HUES64 (cell line): ENCODE measurements around the gene RPL13A. TPM values are rescaled to one million over a fixed set of nuclear protein-coding genes. Genes with fewer than 3 reads are reported as not detected.
"Not testable (repeated sequence)": the region's sequence is repeated elsewhere in the genome, so short reads cannot be mapped to it uniquely, and the experiment has no call there.

Source experiments
- H3K27ac ChIP-seq: 2 replicates; pipeline ENCODE4 v1.7.0; 2013; ENCODE audit warnings: low read depth, low read length, inconsistent platforms
- H3K27me3 ChIP-seq: 2 replicates; pipeline ENCODE4 v1.6.1; 2013; ENCODE audit warnings: mild to moderate bottlenecking, low read length; ENCODE audit not compliant: insufficient read depth
- H3K36me3 ChIP-seq: 2 replicates; pipeline ENCODE4 v1.6.1; 2013; ENCODE audit warnings: mild to moderate bottlenecking, low read length; ENCODE audit not compliant: insufficient read depth
- H3K4me1 ChIP-seq: 2 replicates; pipeline ENCODE4 v1.6.1; 2013; ENCODE audit warnings: mild to moderate bottlenecking, low read length, moderate library complexity; ENCODE audit not compliant: insufficient read depth
- H3K4me3 ChIP-seq: 2 replicates; pipeline ENCODE4 v1.5.1; 2013; ENCODE audit warnings: mild to moderate bottlenecking, low read length, moderate library complexity
- H3K9ac ChIP-seq: 2 replicates; pipeline ENCODE4 v1.6.1; 2013; ENCODE audit warnings: mild to moderate bottlenecking, low read depth, low read length
- H3K9me3 ChIP-seq: 2 replicates; pipeline ENCODE4 v1.6.1; 2013; ENCODE audit warnings: low read depth, low read length; ENCODE audit not compliant: insufficient read depth
- WGBS: fragments of 150-250, 120-280 bp; methylation state at CpG from one replicate; pipeline ENCODE4 v1.1.7; 2013; ENCODE audit warnings: missing lambda C conversion rate; 5-methylcytosine and 5-hydroxymethylcytosine counted together
- polyA plus RNA-seq, 2 experiments: library from polyadenylated mRNA; stranded (reverse); fragments of 50-300 nt; gene quantifications; one replicate each; pipeline ENCODE4 v1.2.3, GENCODE V29; 2013

RPL13A gene
- 2,534 TPM for polyA plus RNA-seq (2013, experiment 1 of 2)
- polyA plus RNA-seq (2013, experiment 2 of 2) = 2,729 TPM

GRCh38 chr19:49487277-49488045 lies at the start of gene RPL13A:
TSS of gene RPL13A (plus strand) at chr19:49487608. CDS start at chr19:49487630, 22 bp downstream.
- H3K4me1 ChIP-seq = peaks cover 7% of the 10 kb centered on the region
- peak within 1 kb of the TSS; percentile 94 for H3K4me3 ChIP-seq
- H3K27ac ChIP-seq = peak within 1 kb of the TSS; percentile 96
- peaks cover 46% of the 10 kb centered on the region for H3K36me3 ChIP-seq
- H3K27me3 ChIP-seq = no peaks in the 10 kb centered on the region
- peak within 1 kb of the TSS; percentile 100 for H3K9ac ChIP-seq
- no peaks in the 10 kb centered on the region for H3K9me3 ChIP-seq
- under 1% methylated on average over 57 of the region's 57 CpGs for WGBS

GRCh38 chr19:49438261-49438660 lies 49.1 kb upstream of the RPL13A start:
- no peak overlapping the region for H3K27ac ChIP-seq
- H3K9me3 ChIP-seq = no peaks in the 10 kb centered on the region
- H3K9ac ChIP-seq = no peak overlapping the region
- H3K4me1 ChIP-seq = peaks cover 5% of the 10 kb centered on the region; the same call in 1 of the 2 replicates
- H3K27me3 ChIP-seq = peaks cover 79% of the 10 kb centered on the region
- WGBS = 21% methylated on average over 5 of the region's 6 CpGs
- H3K36me3 ChIP-seq = no peaks in the 10 kb centered on the region
- H3K4me3 ChIP-seq = no peak overlapping the region

GRCh38 chr19:49439836-49440235 lies 47.6 kb upstream of the RPL13A start:
- Histone ChIP-seq H3K36me3 (no peaks in the 10 kb centered on the region), H3K27me3 (peaks cover 65% of the 10 kb centered on the region), H3K4me1 (no peaks in the 10 kb centered on the region), H3K27ac (no peak overlapping the region), H3K9ac (no peak overlapping the region), H3K4me3 (no peak overlapping the region), H3K9me3 (no peaks in the 10 kb centered on the region)
- 78% methylated on average over 1 of the region's 6 CpGs for WGBS

- Histone ChIP-seq H3K27me3 (peaks cover 65% of the 10 kb centered on the region), H3K4me3 (peak overlapping the region; percentile 48), H3K4me1 (no peaks in the 10 kb centered on the region), H3K27ac (no peak overlapping the region), H3K9me3 (no peaks in the 10 kb centered on the region), H3K9ac (no peak overlapping the region), H3K36me3 (no peaks in the 10 kb centered on the region)
- WGBS = 36% methylated on average over 19 of the region's 19 CpGs
Measured at GRCh38 chr19:49440439-49441209, 46.8 kb upstream of the RPL13A start.

- Histone ChIP-seq H3K4me3 (peak within 1 kb of the TSS; percentile 48), H3K27ac (no peak within 1 kb of the TSS), H3K9ac (no peak within 1 kb of the TSS), H3K27me3 (peaks cover 61% of the 10 kb centered on the region), H3K9me3 (no peaks in the 10 kb centered on the region), H3K36me3 (no peaks in the 10 kb centered on the region), H3K4me1 (no peaks in the 10 kb centered on the region)
- WGBS = 1% methylated on average over 56 of the region's 56 CpGs
Measured at GRCh38 chr19:49441210-49441959, 46.0 kb upstream of the RPL13A start, which contains the start of gene SLC17A7. TSS of gene SLC17A7 (minus strand) at chr19:49441527. CDS start at chr19:49441379, 148 bp downstream.

GRCh38 chr19:49441960-49442350 lies 45.5 kb upstream of the RPL13A start:
- 16% methylated on average over 14 of the region's 14 CpGs for WGBS
- Histone ChIP-seq H3K36me3 (peaks cover 5% of the 10 kb centered on the region), H3K27ac (no peak overlapping the region), H3K9ac (no peak overlapping the region), H3K4me1 (no peaks in the 10 kb centered on the region), H3K9me3 (no peaks in the 10 kb centered on the region), H3K4me3 (peak overlapping the region; percentile 48), H3K27me3 (peaks cover 55% of the 10 kb centered on the region)

- Histone ChIP-seq H3K27me3 (peaks cover 51% of the 10 kb centered on the region), H3K4me1 (no peaks in the 10 kb centered on the region), H3K36me3 (peaks cover 9% of the 10 kb centered on the region), H3K4me3 (peak overlapping the region; percentile 48), H3K9ac (no peak overlapping the region), H3K27ac (no peak overlapping the region), H3K9me3 (no peaks in the 10 kb centered on the region)
- 6% methylated on average over 11 of the region's 11 CpGs for whole genome bisulfite sequencing
Measured at GRCh38 chr19:49442354-49442753, 45.1 kb upstream of the RPL13A start.

GRCh38 chr19:49442771-49443365 lies 44.5 kb upstream of the RPL13A start:
- Histone ChIP-seq H3K4me3 (peak overlapping the region; percentile 81), H3K9ac (peak overlapping the region; percentile 67), H3K36me3 (peaks cover 11% of the 10 kb centered on the region), H3K27me3 (peaks cover 46% of the 10 kb centered on the region), H3K27ac (peak overlapping the region; percentile 89), H3K9me3 (no peaks in the 10 kb centered on the region), H3K4me1 (no peaks in the 10 kb centered on the region)
- under 1% methylated on average over 43 of the region's 43 CpGs for WGBS

- H3K9ac ChIP-seq = peak overlapping the region; percentile 67
- WGBS = under 1% methylated on average over 46 of the region's 47 CpGs
- no peaks in the 10 kb centered on the region for H3K9me3 ChIP-seq
- 0 out of 2 replicates have a peak, but pooled peaks cover 3% of the 10 kb centered on the region for H3K4me1 ChIP-seq
- peak overlapping the region; percentile 89 for H3K27ac ChIP-seq
- peaks cover 15% of the 10 kb centered on the region for H3K36me3 ChIP-seq
- H3K4me3 ChIP-seq = peak overlapping the region; percentile 81
- H3K27me3 ChIP-seq = peaks cover 39% of the 10 kb centered on the region
Measured at GRCh38 chr19:49443366-49444099, 43.9 kb upstream of the RPL13A start.

- H3K27ac ChIP-seq, H3K4me3 ChIP-seq, H3K4me1 ChIP-seq, H3K9me3 ChIP-seq, H3K9ac ChIP-seq: not testable (repeated sequence)
- peaks cover 22% of the 10 kb centered on the region for H3K36me3 ChIP-seq
- H3K27me3 ChIP-seq = peaks cover 32% of the 10 kb centered on the region
- 79% methylated on average over 5 of the region's 5 CpGs for WGBS
Measured at GRCh38 chr19:49444100-49444700, 43.2 kb upstream of the RPL13A start.
